ENCODE measurements around the gene IKBKE. TPM values are rescaled to one million over a fixed set of nuclear protein-coding genes. Genes with fewer than 3 reads are reported as not detected.

The IKBKE gene
- total and polyA plus RNA-seq, 2 of the 8 experiments (the other 6 are each of a cell fraction or from before 2014, with no cell fraction given) = 8.6 to 12.0 TPM

DNA sequence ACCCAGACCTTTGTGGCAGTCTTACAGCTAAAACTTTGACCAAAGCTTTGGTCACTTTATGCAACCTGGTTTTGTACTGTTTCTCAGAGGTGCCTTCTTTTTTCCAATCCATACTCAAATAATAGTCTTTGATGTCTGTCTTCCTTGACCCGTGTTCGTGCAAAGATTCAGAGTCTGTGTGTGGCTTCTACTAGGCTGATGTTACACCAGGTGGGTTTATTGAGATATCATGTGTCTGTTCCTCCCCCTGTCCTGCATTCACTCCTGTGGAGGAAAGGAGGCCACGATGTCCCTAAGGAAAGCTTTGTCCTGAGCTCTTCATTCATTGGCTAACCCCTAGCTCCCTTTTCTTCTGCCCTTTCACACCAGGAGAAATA lies 15.0 kb upstream of the IKBKE start:
- no peak overlapping the region for H3K23ac ChIP-seq (ENCODE audit: insufficient read length)
- no peak overlapping the region for H2BK20ac ChIP-seq (ENCODE audit: low read length)
- H2AFZ ChIP-seq (ENCODE audit: low read length) = no peak overlapping the region
- H3K9me3 ChIP-seq (ENCODE audit: insufficient read depth in 2 of 2, low read depth in 1 of 2, low read length in 1 of 2) = no peaks in the 10 kb centered on the region
- no peak overlapping the region for H3K14ac ChIP-seq (ENCODE audit: insufficient read length)
- no peak overlapping the region for H2BK120ac ChIP-seq (replicated peaks; ENCODE audit: low read depth, low read length)
- no peak overlapping the region for H3K4me2 ChIP-seq (ENCODE audit: insufficient read depth in 1 of 2, low read depth in 2 of 2, low read length in 2 of 2)
- no peak for FAIRE-seq
- H3K18ac ChIP-seq (ENCODE audit: extremely low read depth, low read length) = no peak overlapping the region
- H2BK12ac ChIP-seq (ENCODE audit: low read depth, low read length) = no peak overlapping the region
- H3K27me3 ChIP-seq (replicated peaks in 1 of 4; ENCODE audit: control insufficient read depth in 3 of 4, extremely low read depth in 1 of 4, insufficient read depth in 3 of 4, low read length in 3 of 4) = no peaks in the 10 kb centered on the region
- H3K4me1 ChIP-seq (replicated peaks in 1 of 4; ENCODE audit: control insufficient read depth in 3 of 4, insufficient read depth in 4 of 4, low read length in 3 of 4) = peaks cover 0 to 13% (median 3%) of the 10 kb centered on the region in 4 experiments; a peak in 4 of 7 replicates
- CTCF ChIA-PET (ENCODE audit: partially characterized antibody) = interaction anchor here (0.6 to 1.6 kb wide), 8 partner anchors 9 to 128 kb away, joined by 3 to 5 read pairs (median 4); no protein-coding TSS in a partner anchor
- no peak overlapping the region for H2BK15ac ChIP-seq (ENCODE audit: low read length)
- no peak for DNase-seq (ENCODE audit: low read depth in 1 of 2, low spot score in 2 of 2)
- H3K23me2 ChIP-seq (ENCODE audit: low read depth, low read length) = no peaks in the 10 kb centered on the region; the same call in 1 of the 2 replicates
- H2BK5ac ChIP-seq (ENCODE audit: low read depth, low read length) = no peak overlapping the region
- no peaks in the 10 kb centered on the region for H4K20me1 ChIP-seq (replicated peaks in 1 of 2; ENCODE audit: control insufficient read depth in 1 of 2, insufficient read depth in 2 of 2, low read length in 2 of 2)
- no peak overlapping the region for H2AK5ac ChIP-seq (ENCODE audit: low read depth, low read length)
- no peak overlapping the region for H3K4ac ChIP-seq (replicated peaks; ENCODE audit: insufficient read length, low read depth, low read length)
- no peaks in the 10 kb centered on the region for H3K79me2 ChIP-seq (ENCODE audit: control insufficient read depth in 1 of 2, insufficient read depth in 2 of 2, low read length in 2 of 2)
- 90% methylated on average over 3 of the region's 3 CpGs; no CpG with 5 or more reads in 1 of the 2 experiments for WGBS, 2 experiments (ENCODE audit: extremely low coverage in 1 of 2, insufficient coverage in 1 of 2, insufficient read length in 1 of 2, insufficient replicate concordance in 2 of 2, low coverage in 1 of 2, low lambda C conversion rate in 2 of 2, missing lambda C conversion rate in 1 of 2)
- POLR2A ChIA-PET (ENCODE audit: partially characterized antibody) = interaction anchor here (1.3 kb wide), 1 partner anchor 12 kb away, joined by 4 read pairs; no protein-coding TSS in a partner anchor
- H3K4me3 ChIP-seq (ENCODE audit: extremely low read depth in 1 of 4, insufficient read depth in 2 of 4, low read depth in 3 of 4, low read length in 4 of 4) = no peak overlapping the region
- H4K5ac ChIP-seq (ENCODE audit: insufficient read length, low read depth, low read length) = no peak overlapping the region
- no peak overlapping the region for H3K56ac ChIP-seq (replicated peaks; ENCODE audit: insufficient read length, low read depth, low read length)
- H3K27ac ChIP-seq (ENCODE audit: low read depth, low read length) = no peak overlapping the region
- no peak overlapping the region for H4K91ac ChIP-seq (replicated peaks; ENCODE audit: insufficient read length, low read length)
- H4K8ac ChIP-seq (ENCODE audit: extremely low read depth, insufficient read depth, low read length) = no peak overlapping the region
- H3K36me3 ChIP-seq (ENCODE audit: control insufficient read depth in 2 of 4, insufficient read depth in 4 of 4, low read length in 3 of 4) = peaks cover 2 to 10% (median 5%) of the 10 kb centered on the region in 4 experiments; a peak in 5 of 8 replicates
- no peak overlapping the region for H3K9ac ChIP-seq (replicated peaks in 1 of 4; ENCODE audit: extremely low read depth in 1 of 4, low read depth in 3 of 4, low read length in 3 of 4)
- no peaks in the 10 kb centered on the region; the same call in 1 of the 2 replicates for H3K79me1 ChIP-seq (ENCODE audit: low read depth, low read length)
- TF ChIP-seq TCF12 (IDR thresholded peaks at IDR 0.05; ENCODE audit: low read depth, low read length) = no peak
- TF ChIP-seq ATF3 (IDR thresholded peaks at IDR 0.05; ENCODE audit: insufficient read depth, low read depth, low read length) = no peak
- no peak for TF ChIP-seq TAF1 (IDR thresholded peaks at IDR 0.05; ENCODE audit: low read depth, low read length)
- TF ChIP-seq, protein P1, sequence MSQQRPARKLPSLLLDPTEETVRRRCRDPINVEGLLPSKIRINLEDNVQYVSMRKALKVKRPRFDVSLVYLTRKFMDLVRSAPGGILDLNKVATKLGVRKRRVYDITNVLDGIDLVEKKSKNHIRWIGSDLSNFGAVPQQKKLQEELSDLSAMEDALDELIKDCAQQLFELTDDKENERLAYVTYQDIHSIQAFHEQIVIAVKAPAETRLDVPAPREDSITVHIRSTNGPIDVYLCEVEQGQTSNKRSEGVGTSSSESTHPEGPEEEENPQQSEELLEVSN (IDR thresholded peaks at IDR 0.05) = no peak
- no peak for TF ChIP-seq HDAC6 (IDR thresholded peaks at IDR 0.05; ENCODE audit: low read depth, low read length)
- no peak for TF ChIP-seq JUN (IDR thresholded peaks at IDR 0.05; ENCODE audit: low read depth, low read length)
- no peak for TF ChIP-seq CTBP2 (IDR thresholded peaks at IDR 0.05; ENCODE audit: borderline replicate concordance, insufficient read depth, insufficient read length, low read length)

Measured in H1 (cell line).